Endothelial cell of umbilical vein (primary cell): Measurements from ENCODE around the gene DNASE1L1. TPM values are rescaled to one million over a fixed set of nuclear protein-coding genes. Genes with fewer than 3 reads are reported as not detected.

Experiments used
- BruUV-seq: library from RNA; stranded (reverse); fragments of 400-500 nt; replicated peaks from 2 replicates; lab custom pipeline; 2021; lab: Mats Ljungman, UMichigan
- CTCF ChIA-PET: fragments of 300-600, 350-600 bp; sonication (Branson Sonifier 250); formaldehyde crosslinking; loops from one replicate; lab custom pipeline; 2021; ENCODE audit warnings: antibody characterized with exemption, inconsistent platforms; lab: Charles Lee
- POLR2A ChIA-PET: fragments of 300-600, 350-600 bp; sonication (Branson Sonifier 250); formaldehyde crosslinking; loops from one replicate; lab custom pipeline; 2021; ENCODE audit warnings: antibody characterized with exemption, inconsistent platforms; lab: Charles Lee
- DNase-seq: peaks from one replicate; pipeline ENCODE4 v3.0.0-alpha.2; 2011; ENCODE audit warnings: low read depth, low spot score
- FAIRE-seq: peaks from 2 replicates; lab custom pipeline; 2011; peaks lifted over from hg19 to GRCh38; lab: Jason Lieb, UNC
- H2AFZ ChIP-seq: 2 replicates; pipeline ENCODE4 v1.6.0; 2012; ENCODE audit warnings: low read depth, low read length, control low read depth, inconsistent platforms
- H3K27ac ChIP-seq: 2 replicates; pipeline ENCODE4 v1.5.1; 2011; ENCODE audit warnings: low read depth, mild to moderate bottlenecking, control low read depth, low read length, moderate library complexity; ENCODE audit not compliant: insufficient read depth
- H3K27me3 ChIP-seq, 2 experiments: 2 replicates each; pipeline versions ENCODE4 v1.6.0 to v1.6.1; 2011; ENCODE audit warnings: low read length in 2 of 2, mixed read lengths in 1 of 2; ENCODE audit not compliant: control insufficient read depth in 2 of 2, insufficient read depth in 2 of 2
- H3K36me3 ChIP-seq, 2 experiments: 2 replicates in 1 of 2; 3 replicates in 1 of 2; pipeline ENCODE4 v1.5.1; 2011; ENCODE audit warnings: low read length in 2 of 2, mild to moderate bottlenecking in 1 of 2, moderate library complexity in 1 of 2; ENCODE audit not compliant: control insufficient read depth in 2 of 2, insufficient read depth in 2 of 2; ENCODE audit errors: extremely low read depth in 1 of 2
- H3K4me1 ChIP-seq: 3 replicates; pipeline ENCODE4 v1.5.1; 2011; ENCODE audit warnings: mild to moderate bottlenecking, low read length; ENCODE audit not compliant: control insufficient read depth, insufficient read depth; ENCODE audit errors: extremely low read depth
- H3K4me2 ChIP-seq: 2 replicates; pipeline ENCODE4 v1.6.1; 2011; ENCODE audit warnings: low read length, control low read depth, mixed read lengths; ENCODE audit not compliant: insufficient read depth
- H3K4me3 ChIP-seq, 3 experiments: fragments of 200-600 bp in 1 of 3; sonication (generic), shearing (Covaris generic) in 1 of 3; replicated peaks in 1 of 3; 2 replicates each; pipeline ENCODE4 v1.5.1; 2011 to 2016; ENCODE audit warnings: control low read depth in 3 of 3, low read length in 3 of 3, mild to moderate bottlenecking in 2 of 3, inconsistent platforms in 1 of 3, low read depth in 1 of 3, moderate library complexity in 1 of 3; ENCODE audit not compliant: insufficient read depth in 1 of 3
- H3K79me2 ChIP-seq: 2 replicates; pipeline ENCODE4 v1.6.0; 2012; ENCODE audit warnings: low read length, inconsistent platforms; ENCODE audit not compliant: control insufficient read depth, insufficient read depth
- H3K9ac ChIP-seq: replicated peaks from 2 replicates; pipeline ENCODE3; 2011; ENCODE audit warnings: low read length, control low read depth; ENCODE audit not compliant: insufficient read depth; ENCODE audit errors: extremely low read depth
- H3K9me1 ChIP-seq: replicated peaks from 3 replicates; pipeline ENCODE4 v1.6.0; 2011; ENCODE audit warnings: mild to moderate bottlenecking, low read length; ENCODE audit not compliant: control insufficient read depth, insufficient read depth; ENCODE audit errors: extremely low read depth
- H3K9me3 ChIP-seq: replicated peaks from 2 replicates; pipeline ENCODE4 v1.5.1; 2012; ENCODE audit warnings: low read length, inconsistent platforms; ENCODE audit not compliant: control insufficient read depth, insufficient read depth
- H4K20me1 ChIP-seq: replicated peaks from 2 replicates; pipeline ENCODE3; 2011; ENCODE audit warnings: mild to moderate bottlenecking, low read length; ENCODE audit not compliant: control insufficient read depth, insufficient read depth; ENCODE audit errors: extremely low read depth
- CTCF ChIP-seq, 2 donors: IDR thresholded peaks; 1 replicate in 1 of 2; 2 replicates in 1 of 2; pipeline ENCODE4 v1.5.1; 2011; ENCODE audit warnings: low read length in 2 of 2, mild to moderate bottlenecking in 2 of 2, moderate library complexity in 2 of 2, control low read depth in 1 of 2, inconsistent platforms in 1 of 2, low read depth in 1 of 2; ENCODE audit not compliant: insufficient read depth in 1 of 2; ENCODE audit errors: extremely low read depth in 1 of 2
- EZH2 ChIP-seq: IDR thresholded peaks from 2 replicates; pipeline ENCODE4 v1.6.1; 2012; ENCODE audit warnings: borderline replicate concordance, low read depth, mild to moderate bottlenecking, moderate library complexity, low read length, inconsistent platforms; ENCODE audit not compliant: severe bottlenecking
- FOS ChIP-seq: IDR thresholded peaks from 2 replicates; pipeline ENCODE4 v1.6.1; 2011; ENCODE audit warnings: mild to moderate bottlenecking, low read length, moderate library complexity, borderline replicate concordance; ENCODE audit not compliant: insufficient read depth
- GATA2 ChIP-seq: IDR thresholded peaks from 2 replicates; pipeline ENCODE4 v1.7.0; 2011; ENCODE audit warnings: low read depth, mild to moderate bottlenecking, moderate library complexity, mixed read lengths, low read length; ENCODE audit not compliant: insufficient read length, insufficient read depth
- JUN ChIP-seq: IDR thresholded peaks from 2 replicates; pipeline ENCODE4 v1.6.1; 2011; ENCODE audit warnings: borderline replicate concordance, low read depth; ENCODE audit not compliant: insufficient read length, insufficient read depth
- MYC ChIP-seq: IDR thresholded peaks from one replicate; pipeline ENCODE4 v1.6.1; 2011; ENCODE audit warnings: mild to moderate bottlenecking, low read depth, low read length
- POLR2A ChIP-seq: IDR thresholded peaks from 2 replicates; pipeline ENCODE4 v1.6.1; 2012; ENCODE audit warnings: low read depth, mild to moderate bottlenecking, control low read depth, low read length
- POLR2AphosphoS5 ChIP-seq: IDR thresholded peaks from 2 replicates; pipeline ENCODE4 v1.6.1; 2012; ENCODE audit warnings: low read depth, mild to moderate bottlenecking, control low read depth, low read length, moderate library complexity; ENCODE audit not compliant: insufficient read depth
- dilution Hi-C: fragments of 300-500 bp; cut with MboI; formaldehyde crosslinking; loops from one replicate; pipeline ENCODE4 v1.15.0; 2019; ENCODE audit warnings: low sequenced_read_pairs; ENCODE audit not compliant: extremely low pct_ligation_motif_present
- intact Hi-C: fragments of 100-400 bp; cut with micrococcal nuclease; formaldehyde crosslinking; loops from one replicate; pipeline ENCODE4 v1.10.0; 2022
- polyA plus RNA-seq, 4 experiments: library from polyadenylated mRNA; depleted of rRNA in 3 of 4; stranded (reverse) in 3 of 4; unstranded in 1 of 4; fragments of >200 nt; gene quantifications; 2 replicates each; pipeline versions ENCODE4 v1.2.1 to v1.2.3, GENCODE V29; 2011 to 2012; ENCODE audit warnings: missing spikeins in 1 of 4
- total RNA-seq: library from RNA; stranded (reverse); gene quantifications from 2 replicates; pipeline ENCODE4 v1.2.3, GENCODE V29; 2021
- TF ChIP-seq, protein P1 (sequence below): IDR thresholded peaks from 2 replicates; pipeline ENCODE4 v1.6.1; 2011; ENCODE audit not compliant: insufficient read depth, insufficient read length

DNASE1L1 gene
- total and polyA plus RNA-seq, 2 donors (not counting 3 experiments of a cell fraction or from before 2014, with no cell fraction given): 61.5 to 84.9 TPM

DNA sequence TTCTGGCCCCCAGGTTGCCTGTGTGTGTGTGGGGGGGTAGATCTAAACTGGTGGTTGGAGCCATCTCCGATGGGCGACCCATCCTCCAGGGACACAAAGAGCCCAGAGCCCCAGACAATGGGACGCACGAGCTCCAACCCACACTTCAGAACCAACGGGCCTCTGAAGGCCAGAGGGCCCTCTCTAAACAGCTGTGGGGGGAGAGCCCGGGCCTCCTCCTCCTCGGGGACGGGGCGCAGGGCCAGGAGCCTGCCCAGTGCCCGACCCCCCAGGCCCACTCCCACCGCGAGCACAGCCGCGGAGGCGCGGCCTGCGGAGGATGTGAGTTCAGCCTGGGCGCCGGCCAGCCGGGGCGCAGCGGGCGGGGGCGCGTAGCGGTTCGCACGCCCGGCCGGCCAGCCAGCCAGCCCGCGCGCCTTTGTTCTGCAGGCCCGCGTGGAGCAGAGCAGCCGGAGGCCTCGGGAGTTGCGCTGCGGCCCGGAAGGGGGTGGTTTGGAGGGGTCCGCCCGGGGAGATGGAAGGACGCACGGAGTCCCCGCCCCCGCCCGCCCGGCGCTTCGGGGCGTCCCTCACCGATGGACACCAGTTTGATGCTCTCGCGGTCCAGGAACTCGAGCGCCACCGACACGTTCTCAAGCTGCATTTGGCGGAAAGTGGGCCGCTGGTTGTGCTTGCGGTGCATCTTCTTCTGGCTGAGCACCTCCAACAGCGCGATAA lies 38.6 kb downstream of the DNASE1L1 start:
- intact Hi-C loops: loop anchor here (5.0 kb wide), 1 partner anchor 37 kb away; the partner anchor contains the start of gene DNASE1L1
- Histone ChIP-seq H3K9me3 (no peaks in the 10 kb centered on the region), H3K36me3 (peaks cover 9 to 18% of the 10 kb centered on the region in 2 experiments), H3K4me2 (peak overlapping the region; percentile 78), H2AFZ (no peak overlapping the region), H3K27ac (peak overlapping the region; percentile 91), H3K27me3 (no peaks in the 10 kb centered on the region), H3K4me3 (peak overlapping the region; percentile 82 to 99 (median 91)), H3K79me2 (peaks cover 56% of the 10 kb centered on the region), H3K9me1 (no peaks in the 10 kb centered on the region), H3K4me1 (peaks cover 30% of the 10 kb centered on the region), H4K20me1 (no peaks in the 10 kb centered on the region), H3K9ac (peak overlapping the region; percentile 97)
- FAIRE-seq (no peak), DNase-seq (peak; percentile 26)
- POLR2A ChIA-PET: interaction anchor here (0.5 to 1.4 kb wide), 6 partner anchors 9 to 177 kb away, joined by 3 to 7 read pairs (median 4); partner anchors contain the start of genes EMD and RPL10
- dilution Hi-C loops: no loop called here
- CTCF ChIA-PET: interaction anchor here (1.0 kb wide), 2 partner anchors 13 to 15 kb away, joined by 3 to 4 read pairs; no protein-coding TSS in a partner anchor
- TF ChIP-seq EZH2: no peak
- TF ChIP-seq JUN: no peak
- TF ChIP-seq CTCF (IDR thresholded peaks at IDR 0.05; ENCODE audit: extremely low read depth in 1 of 2, insufficient read depth in 1 of 2, low read depth in 1 of 2, low read length in 2 of 2): no peak
- TF ChIP-seq POLR2AphosphoS5: no peak
- TF ChIP-seq FOS: no peak
- TF ChIP-seq, protein P1, sequence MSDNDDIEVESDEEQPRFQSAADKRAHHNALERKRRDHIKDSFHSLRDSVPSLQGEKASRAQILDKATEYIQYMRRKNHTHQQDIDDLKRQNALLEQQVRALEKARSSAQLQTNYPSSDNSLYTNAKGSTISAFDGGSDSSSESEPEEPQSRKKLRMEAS: no peak
- no peak for TF ChIP-seq GATA2
- no peak for TF ChIP-seq MYC
- no peak for TF ChIP-seq POLR2A
- no TSS peak for BruUV-seq
